ENCODE results near the gene ARSI.

ARSI gene

GRCh38 chr5:150302301-150303069 is at the start of gene ARSI:
Gene ARSI (minus strand): TSS chr5:150302905. CDS start chr5:150302373, 532 bp downstream.
- DNase-seq (ENCODE audit: low read depth) = no peak

DNA sequence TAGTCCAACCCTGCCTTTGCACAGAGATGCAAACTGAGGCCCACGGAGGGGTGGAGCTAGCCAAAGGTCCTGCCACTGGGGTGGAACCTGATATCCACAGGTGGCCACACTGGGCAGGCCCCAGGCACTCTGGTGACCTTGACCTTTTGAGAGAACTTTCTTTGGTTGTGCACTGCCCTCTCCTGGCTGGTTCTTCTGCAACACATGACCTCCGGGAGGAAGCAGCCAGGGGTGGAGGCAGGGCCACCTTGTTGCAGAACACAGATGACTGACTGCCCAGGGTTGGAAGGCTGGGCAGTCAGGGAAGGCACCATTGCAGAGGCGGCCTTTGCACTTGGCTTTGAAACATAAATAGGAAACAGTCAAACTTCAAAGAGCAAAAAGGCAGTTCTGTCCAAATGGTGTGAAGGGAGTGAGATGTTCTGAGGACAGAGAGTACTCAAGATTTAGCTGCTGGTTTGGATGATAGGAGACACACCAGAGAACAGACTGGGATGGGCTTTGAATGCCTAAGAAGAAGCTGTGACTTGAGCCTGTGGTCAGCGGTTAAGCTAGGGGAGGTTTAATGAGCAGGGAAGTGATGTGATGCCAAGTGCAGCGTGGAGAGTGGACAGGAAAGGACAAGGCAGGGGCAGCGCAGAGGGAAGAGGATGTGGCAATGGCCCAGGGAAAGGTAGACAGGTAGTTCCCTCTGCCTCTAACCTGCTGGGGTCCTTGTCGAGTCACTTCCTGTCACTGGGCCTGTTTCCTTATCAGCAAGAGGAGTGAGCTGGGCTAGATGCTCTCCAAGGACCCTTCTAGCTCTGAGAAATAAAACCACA is 48.0 kb upstream of the ARSI start:
- DNase-seq (ENCODE audit: low read depth) = peak; percentile 16

GRCh38 chr5:150349681-150350275 is 47.1 kb upstream of the ARSI start:
- DNase-seq (ENCODE audit: low read depth) = no peak

GRCh38 chr5:150347451-150347850 is 44.7 kb upstream of the ARSI start:
- no peak for DNase-seq (ENCODE audit: low read depth)

DNA sequence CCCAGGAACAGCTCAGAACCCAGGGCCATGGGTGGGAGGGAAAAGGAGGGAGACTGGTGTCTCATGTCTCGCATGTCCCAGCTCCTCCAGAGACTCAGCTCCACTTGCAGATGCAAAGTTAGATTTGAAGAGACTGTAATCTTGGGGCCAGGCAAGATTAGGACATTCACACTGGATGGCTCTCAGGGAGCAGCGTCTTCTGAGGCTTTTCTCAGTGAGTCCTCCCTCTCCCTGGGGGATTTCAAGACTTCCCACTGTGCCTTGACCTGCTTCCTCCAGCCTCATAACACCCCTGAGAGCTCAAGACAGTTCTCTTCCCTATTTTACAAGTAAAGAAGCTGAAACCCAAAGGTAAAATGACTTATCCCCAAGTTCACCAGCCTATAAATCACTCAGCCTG is 44.3 kb upstream of the ARSI start:
- no peak for DNase-seq (ENCODE audit: low read depth)

DNA sequence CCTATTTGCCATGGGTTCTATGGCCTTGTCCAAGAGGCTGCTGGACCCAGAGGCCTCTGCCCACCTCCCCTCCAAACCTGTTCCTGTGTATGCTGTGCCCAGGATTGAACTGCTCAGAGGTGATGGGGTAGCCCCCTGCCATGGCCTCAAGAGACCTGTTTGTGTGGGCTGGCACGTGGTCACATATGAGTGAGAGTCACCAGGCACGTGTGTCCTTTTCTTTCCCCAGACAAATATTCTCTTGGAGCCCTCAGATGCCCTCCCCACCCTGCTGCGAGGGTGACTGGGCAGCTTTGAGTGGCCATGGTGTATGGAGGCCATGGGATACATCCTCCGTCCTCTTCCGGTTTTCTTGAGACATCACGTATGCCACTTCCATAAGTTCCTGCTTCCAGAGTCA is 43.9 kb upstream of the ARSI start:
- DNase-seq (ENCODE audit: low read depth) = no peak

DNA sequence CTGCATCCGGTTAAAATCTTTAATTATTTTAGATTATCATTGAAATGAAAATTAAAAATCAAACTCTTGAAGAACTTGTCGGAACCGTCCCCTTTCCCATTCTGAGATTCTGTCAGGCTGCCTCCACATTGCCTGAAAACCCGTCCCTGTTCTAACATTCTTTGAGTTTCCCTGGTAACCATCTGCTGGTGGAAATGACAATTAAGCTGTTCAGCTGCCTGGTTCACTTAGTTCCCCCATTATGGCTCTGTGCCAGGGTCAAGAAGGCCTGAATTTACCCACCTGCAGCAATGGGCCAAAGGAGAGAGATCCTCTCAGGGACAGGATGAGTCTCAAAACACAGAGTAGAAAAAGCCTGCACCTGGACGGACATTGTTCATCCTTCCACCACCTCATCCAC is 43.0 kb upstream of the ARSI start:
- no peak for DNase-seq (ENCODE audit: low read depth)

DNA sequence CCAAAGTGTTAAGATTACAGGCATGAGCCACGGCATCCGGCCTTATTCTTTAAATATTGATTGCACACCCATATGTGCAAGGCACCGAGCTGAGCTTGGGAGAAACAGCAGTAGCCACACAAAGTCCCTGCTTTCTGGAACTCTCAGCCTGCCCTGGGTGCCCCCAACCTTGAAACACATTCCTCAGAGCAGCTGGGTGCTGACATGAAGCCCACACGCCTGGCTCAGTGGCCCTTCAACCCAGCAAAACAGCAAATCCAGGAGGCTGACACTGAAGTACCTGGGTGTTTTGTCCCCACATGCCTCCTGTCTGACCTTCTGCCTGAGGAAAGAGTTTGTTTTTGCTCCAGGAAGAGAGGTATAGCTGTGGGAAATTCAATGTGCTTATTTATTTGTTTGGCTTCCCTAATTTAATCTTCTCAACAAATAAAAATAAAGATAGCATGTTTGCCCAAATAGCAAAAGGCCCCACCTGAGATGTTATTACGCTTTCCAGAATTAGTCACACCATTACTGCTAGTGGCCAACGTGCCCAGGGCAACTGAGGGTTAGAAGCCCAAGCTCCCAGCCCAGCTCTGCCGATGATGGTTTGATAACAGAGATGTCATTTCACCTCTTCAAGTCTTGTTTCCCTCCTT is 41.4 kb upstream of the ARSI start:
- no peak for DNase-seq (ENCODE audit: low read depth)

DNA sequence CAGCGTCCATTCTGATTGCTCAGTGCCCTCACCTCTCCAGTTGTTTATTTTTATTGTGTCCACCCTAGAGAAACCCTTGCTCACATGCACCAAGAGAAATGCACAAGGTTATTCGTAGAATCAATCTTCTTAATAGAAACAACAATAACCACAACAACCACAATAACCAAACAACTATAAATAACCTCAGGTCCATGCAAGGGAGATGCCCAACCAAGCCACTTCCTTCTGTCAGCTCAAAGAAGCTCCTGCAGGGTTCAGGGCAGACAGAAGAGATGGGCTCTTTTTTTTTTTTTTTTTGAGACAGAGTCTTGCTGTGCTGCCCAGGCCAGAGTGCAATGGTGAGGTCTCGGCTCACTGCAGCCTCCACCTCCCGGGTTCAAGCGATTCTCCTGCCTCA is 39.9 kb upstream of the ARSI start:
- no peak for DNase-seq (ENCODE audit: low read depth)

DNA sequence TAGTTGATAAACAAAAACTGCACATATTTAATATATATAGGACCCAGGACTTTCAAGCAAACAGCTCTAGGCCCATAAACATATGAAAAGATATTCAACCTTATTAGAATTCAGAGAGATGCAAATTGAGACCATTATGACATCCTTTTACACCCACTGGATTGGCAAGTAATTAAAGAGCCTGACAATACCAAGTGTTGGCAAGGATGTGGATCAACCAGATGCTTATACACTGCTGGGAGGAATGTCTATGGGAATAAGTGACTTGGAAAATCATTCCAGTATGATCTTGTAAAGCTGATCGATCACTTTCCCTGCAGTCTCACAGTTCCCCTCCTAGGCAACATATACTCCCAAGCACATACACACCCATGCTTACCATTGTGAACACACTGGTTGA is 39.3 kb upstream of the ARSI start:
- no peak for DNase-seq (ENCODE audit: low read depth)

DNA sequence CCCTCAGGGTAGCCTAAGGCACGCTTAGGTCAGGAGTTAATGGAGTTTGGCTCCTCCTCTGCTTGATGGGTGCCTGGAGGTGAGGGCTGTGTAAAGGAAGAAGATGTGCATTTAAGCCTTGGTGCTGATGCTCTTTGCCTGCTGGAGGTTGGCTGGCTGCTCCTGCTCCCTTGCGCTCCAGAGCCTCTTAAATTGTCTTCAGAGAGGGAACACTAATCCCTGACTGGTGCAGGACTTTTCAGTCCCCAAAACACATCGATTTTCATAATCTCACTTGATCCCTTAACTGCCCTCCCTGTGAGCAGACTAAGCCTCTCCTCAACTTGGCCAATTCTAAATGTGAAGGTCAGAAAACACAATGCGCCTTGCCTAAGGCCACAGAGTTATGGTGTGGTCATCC is 38.6 kb upstream of the ARSI start:
- no peak for DNase-seq (ENCODE audit: low read depth)

- DNase-seq (ENCODE audit: low read depth) = no peak
These were observed 38.0 kb upstream of the ARSI start for GRCh38 chr5:150340614-150341255.

DNA sequence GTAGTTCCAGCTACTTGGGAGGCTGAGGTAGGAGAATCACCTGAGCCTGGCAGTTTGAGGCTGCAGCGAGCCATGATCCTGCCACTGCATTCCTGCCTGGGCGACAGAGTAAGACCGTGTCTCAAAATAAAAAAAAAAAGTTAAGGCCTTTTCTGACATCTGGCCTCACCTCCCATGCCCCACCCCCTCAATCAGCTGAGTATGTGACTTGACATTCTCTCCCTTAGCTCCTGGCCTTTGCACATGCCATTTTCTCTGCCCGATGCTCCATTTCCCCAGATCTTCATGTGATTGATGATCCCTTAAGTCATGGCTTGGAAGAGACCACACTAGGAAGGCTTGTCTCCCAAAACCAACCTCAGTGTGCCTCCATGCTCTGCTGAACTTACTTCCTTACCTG is 37.1 kb upstream of the ARSI start:
- DNase-seq (ENCODE audit: low read depth) = no peak

DNA sequence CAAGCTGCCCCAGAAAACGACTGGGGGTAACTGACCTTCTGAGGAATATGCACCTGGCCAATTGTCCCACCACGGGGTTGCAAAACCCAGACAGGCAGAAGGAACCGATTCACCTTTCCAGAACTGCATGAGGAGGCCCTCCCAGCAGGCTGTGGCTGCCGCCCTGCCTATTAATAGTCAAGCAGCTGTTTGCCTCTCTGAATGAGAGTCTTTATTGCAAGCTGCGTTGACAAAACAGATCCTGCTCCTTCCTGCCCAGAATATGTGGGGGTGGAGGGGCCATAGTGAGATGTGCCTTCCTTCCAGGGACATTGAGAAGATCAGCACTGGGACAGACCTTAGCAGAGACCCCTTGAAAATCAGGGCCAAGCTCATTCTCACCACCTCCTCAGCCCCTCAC is 36.5 kb upstream of the ARSI start:
- DNase-seq (ENCODE audit: low read depth) = no peak

- no peak for DNase-seq (ENCODE audit: low read depth)
These were observed 35.8 kb upstream of the ARSI start for GRCh38 chr5:150338546-150338945.

GRCh38 chr5:150335778-150336177 is 33.1 kb upstream of the ARSI start:
- DNase-seq (ENCODE audit: low read depth) = no peak

DNA sequence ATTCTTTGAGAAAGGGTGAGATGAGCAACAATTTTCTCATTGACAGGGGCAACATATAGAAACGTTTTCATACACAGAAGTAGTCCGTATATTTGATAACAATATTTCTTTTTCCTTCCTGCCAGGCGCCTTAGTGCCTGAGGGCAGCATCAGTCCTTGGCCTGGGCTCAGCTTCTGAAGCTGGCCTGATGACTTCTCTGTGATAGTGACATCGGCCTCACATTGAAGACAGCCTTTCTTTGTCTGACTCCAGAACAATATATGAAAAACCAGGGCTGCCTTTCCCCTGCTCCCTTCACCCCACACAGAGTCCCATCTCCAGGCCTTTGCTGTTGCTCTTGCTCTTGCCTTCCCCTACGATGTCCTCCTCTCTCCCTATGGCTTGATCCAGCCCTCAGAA is 30.7 kb upstream of the ARSI start:
- DNase-seq (ENCODE audit: low read depth) = no peak

- no peak for DNase-seq (ENCODE audit: low read depth)
These were observed 27.5 kb upstream of the ARSI start for GRCh38 chr5:150329881-150330876.

DNA sequence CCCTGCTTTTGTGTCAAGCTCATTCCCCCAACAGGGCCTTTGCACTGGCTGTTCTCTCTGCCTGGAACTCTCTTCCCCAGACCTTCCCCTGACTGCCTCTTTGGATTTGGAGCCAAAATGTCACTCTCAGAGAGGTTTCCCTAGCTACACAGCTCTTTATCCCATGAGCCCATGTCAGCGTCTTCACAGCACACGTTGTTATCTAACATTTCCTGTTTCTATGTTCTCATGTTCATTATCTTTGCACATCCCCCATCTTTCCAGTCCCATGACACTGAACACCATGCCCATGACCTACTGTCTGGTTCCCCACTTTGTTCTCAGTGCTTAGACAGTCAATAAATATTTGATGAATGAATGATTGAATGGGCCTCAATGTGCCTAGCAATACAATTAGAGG is 26.3 kb upstream of the ARSI start:
- DNase-seq (ENCODE audit: low read depth) = no peak

DNA sequence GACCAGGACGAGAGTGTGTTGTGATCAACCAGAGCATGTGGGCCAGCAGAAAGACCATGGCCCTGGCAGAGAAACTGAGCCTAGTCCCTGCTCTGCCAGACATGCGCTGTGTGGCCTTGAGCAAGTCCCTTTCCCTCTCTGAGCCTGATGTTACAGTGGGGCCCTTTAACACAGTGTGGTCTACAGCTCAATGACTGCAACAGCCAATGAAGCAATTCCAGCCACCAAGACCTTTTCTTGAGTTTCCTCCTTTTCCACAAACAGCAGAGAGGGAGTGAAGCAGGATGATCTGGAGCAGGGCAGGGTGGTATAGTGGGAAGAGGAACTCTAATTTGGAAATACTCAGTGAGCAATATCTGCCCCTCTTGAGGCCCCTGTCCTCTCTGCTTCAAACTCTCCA is 25.8 kb upstream of the ARSI start:
- no peak for DNase-seq (ENCODE audit: low read depth)

DNA sequence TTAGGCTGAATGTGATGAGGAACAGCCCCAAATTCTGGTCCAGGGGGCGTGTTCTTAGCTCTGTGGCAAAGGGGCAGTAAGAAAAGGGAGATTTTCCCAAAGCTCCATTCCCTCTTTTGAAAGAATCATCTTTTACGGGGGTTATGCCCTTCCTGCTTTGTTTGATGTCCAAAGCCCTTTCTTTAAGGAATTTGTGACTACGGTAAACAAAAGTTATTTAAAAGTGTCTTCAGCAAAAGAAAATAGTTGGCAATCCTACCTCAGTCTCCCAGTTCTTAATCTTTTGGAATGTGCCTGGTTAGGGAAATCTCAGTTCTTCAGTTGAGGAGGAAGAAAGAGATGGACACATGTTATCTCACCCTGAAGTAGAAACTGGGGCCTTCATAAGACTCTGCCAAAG is 24.4 kb upstream of the ARSI start:
- DNase-seq (ENCODE audit: low read depth) = no peak
